Measurements from ENCODE around the gene PSD4.

PSD4 gene

DNA sequence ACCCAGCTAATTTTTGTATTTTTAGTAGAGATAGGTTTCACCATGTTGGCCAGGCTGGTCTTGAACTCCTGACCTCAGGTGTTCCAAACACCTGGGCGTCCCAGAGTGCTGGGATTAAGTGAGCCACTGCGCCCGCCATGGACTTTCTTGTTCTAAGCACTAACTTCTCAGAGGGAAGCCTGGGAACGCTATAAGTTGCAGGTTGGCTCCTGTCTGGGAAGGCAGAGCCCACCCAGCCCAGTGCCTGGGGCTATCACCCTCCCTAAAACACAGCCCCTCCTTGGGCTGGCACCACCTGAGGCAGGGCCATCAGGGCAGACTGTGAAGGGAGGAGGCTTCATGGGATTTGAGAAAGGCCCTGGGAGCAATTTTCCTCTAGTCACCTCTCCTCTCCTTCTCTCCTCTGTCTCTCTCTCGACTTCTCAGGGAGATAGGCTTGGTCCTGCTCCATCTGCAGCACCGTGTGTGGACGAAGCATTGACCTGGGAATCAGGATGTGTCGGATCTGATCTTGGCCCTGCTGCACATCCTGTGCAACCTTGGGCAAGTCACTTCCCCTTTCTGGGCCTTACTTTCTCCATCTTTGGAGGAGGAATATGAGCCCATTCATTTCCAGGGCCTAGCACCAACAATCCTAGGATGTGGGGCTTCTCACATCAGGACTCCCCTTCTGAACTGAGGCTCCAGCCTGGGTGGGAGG is 10.9 kb downstream of the PSD4 start:
- DNase-seq (ENCODE audit: low read depth, low spot score), result no peak

DNA sequence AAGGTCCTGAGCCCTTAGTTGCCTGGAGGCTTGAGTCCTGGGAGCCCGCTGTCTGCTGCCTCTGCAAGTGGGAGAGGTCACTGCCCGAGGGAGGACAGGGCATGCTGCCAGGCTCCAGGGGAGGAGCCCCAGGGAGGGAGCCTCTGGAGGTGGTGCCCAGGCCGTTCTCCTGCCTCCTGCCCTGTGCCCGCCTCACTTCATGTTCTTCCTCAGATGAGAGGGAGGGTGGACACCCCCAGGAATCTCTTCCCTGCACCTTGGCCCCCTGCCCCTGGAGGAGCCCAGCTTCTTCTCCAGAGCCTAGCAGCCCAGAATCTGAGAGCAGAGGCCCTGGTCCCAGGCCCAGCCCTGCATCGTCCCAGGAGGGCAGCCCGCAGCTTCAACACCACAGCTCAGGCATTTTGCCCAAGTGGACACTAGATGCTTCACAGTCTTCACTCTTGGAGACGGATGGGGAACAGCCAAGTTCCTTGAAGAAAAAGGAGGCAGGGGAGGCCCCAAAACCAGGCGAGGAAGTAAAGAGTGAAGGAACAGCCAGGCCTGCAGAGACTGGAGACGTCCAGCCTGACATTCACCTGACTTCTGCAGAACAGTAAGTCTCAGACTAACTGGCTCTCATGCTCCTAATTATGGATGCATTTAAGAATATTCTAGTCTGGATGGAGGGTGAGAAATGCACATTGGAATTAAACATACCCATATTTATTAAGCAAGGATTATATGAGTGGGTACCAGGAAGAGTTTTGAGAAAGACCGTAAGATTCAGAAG is 12.1 kb downstream of the PSD4 start:
- no peak for DNase-seq (ENCODE audit: low read depth, low spot score)

DNA sequence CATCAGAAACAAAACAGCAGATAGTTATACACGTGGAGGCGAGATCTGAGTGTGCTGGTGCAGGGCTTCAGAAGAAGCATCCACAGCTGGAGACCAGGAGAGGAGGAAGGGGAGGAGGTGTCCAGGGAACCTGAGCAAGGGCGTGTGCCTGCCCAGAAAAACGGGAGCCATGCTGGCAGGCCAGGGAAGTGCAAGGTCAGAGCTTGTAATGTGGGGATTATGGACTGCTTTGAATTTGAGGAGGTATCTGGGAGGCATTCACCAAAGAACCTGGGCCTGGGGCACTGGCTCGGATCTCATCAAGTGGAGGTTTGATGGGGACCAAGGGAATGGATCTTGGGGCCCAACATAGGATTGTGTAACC is 12.6 kb downstream of the PSD4 start:
- no peak for DNase-seq (ENCODE audit: low read depth, low spot score)

DNA sequence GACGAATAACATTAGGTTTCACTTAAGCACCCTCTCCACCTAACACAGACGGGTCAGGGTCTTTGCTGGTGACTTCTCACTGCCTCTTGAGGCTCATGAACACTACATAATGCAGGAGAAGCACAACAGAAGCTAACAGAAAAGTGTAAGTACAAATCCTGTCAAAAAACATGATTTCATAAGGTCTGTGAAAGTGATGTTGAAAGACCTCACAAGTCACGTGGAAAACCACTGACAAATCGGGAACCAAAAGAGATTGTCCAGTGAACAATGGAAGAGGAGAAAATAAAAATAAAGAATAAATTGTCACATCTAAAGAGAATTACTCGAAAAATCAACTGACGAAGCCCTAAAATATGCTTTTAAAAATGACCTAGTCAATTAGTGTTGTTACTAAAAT is 14.0 kb downstream of the PSD4 start:
- no peak for DNase-seq (ENCODE audit: low read depth, low spot score)

DNA sequence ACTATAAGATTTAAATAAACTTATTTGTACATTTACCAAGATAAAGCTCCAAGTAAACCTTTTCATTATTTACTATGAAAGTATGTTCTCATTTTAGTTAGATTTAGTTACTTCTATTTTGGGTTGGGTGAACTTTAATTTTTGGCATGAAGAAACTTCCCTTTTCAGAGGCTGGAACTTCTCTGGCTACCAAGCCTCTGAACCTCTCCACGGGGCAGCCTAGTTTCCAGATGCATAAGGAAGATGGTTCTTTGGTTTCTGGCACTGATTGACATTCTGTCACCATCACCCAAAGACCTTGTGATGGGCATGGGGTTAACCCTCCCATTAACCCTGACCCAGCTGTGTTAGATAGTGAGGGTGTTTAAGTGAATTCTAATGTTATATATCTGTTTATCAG is 17.1 kb downstream of the PSD4 start:
- no peak for DNase-seq (ENCODE audit: low read depth, low spot score)

DNA sequence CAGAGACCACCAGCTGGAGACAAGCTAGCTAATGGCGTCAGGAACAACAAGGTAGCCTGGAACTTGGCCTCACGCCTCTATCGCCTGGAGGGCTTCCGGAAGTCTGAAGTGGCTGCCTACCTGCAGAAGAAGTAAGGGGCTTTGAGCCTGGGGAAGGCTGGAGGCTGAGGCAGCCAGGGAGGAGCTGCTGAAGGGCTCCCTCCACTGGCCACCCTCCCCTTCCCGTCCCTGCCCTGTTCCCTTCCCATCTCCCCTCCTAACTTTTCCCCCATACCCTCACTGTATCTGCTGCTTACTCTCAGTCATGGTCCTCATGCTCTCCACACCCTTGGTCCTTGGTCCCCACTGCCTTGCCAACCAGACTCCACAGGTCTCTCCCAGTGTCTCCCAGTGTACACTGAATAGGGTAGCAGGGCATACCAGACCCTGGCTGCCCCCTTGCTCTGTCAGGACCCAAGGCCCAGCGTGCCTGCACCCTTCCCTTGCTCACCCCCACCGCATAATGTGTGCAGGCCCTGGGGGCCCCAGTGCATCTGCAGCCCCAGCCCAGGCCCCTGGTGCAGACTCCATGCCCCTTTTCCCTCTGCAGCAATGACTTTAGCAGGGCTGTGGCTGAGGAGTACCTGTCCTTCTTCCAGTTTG is 18.8 kb downstream of the PSD4 start:
- no peak for DNase-seq (ENCODE audit: low read depth, low spot score)

DNA sequence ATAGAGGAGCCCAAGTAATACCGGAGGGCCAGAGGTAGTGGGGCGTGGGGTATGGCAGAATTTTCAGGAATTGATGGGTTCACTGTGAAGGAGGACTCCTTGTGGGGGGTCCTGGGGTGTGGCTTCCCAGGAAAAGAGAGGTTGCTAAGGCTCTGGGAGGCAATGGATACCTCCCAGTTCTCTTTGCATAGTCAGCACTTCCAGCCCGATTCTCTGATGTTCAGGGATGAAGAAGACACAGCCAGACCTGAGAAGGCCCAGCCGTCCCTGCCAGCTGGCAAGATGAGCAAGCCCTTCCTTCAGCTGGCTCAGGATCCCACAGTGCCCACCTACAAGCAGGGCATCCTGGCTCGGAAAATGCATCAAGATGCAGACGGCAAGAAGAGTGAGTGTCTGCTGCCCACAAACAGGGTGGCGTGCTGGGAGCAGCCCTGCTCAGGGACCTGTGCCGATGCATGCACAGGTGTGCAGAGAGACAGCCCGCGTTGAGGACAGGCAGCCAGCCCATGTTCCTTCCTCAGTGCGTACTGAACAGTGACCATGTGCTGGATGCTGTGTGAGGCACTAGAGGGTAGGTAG is 22.2 kb downstream of the PSD4 start:
- DNase-seq (ENCODE audit: low read depth, low spot score), result no peak

DNA sequence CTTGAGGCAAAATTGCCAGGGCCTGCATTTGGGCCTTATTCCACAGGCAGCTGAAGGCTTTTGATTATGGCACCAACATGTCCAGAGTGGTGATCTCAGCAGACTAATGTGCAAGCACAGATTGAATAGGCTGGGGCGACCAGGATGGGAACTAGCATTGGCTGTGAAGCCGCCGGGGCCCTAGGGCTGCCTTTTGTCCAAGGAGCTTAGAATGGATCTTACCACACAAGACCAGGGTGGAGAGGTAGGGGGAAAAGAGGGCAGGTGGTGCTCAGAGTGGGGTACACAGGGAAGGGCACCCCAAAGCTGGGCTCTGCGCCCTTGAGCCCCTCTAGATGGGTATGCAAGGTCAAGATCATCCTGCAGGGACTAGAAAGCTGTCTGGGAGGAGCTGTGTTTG is 23.1 kb downstream of the PSD4 start:
- no peak for DNase-seq (ENCODE audit: low read depth, low spot score)

DNA sequence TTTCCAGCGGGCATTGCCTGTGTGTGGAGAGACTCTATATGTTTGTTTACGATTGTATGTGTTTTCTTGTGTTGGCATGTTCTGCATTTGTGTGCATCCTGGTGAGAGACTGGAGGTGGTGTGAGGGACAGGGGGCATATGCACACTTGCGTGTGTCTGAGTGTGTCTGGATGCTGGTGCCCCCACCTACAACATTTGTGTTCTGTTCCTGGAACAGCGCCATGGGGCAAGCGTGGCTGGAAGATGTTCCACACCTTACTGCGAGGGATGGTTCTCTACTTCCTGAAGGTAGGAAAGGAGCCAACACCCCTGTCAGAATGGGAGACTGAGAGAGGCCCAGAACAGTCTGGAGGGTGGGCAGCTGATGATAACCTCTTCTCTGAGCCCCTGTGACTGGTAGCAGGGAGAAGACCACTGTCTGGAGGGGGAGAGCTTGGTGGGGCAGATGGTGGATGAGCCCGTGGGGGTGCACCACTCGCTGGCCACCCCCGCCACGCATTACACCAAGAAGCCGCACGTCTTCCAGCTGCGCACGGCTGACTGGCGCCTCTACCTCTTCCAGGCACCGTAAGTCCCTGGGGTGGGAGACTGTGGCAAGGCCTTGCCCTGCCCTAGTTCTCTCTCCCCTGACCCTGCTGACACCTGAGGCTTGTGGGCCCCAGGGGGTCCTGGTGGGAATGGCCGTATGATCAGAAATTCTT is 23.7 kb downstream of the PSD4 start:
- no peak for DNase-seq (ENCODE audit: low read depth, low spot score)

DNA sequence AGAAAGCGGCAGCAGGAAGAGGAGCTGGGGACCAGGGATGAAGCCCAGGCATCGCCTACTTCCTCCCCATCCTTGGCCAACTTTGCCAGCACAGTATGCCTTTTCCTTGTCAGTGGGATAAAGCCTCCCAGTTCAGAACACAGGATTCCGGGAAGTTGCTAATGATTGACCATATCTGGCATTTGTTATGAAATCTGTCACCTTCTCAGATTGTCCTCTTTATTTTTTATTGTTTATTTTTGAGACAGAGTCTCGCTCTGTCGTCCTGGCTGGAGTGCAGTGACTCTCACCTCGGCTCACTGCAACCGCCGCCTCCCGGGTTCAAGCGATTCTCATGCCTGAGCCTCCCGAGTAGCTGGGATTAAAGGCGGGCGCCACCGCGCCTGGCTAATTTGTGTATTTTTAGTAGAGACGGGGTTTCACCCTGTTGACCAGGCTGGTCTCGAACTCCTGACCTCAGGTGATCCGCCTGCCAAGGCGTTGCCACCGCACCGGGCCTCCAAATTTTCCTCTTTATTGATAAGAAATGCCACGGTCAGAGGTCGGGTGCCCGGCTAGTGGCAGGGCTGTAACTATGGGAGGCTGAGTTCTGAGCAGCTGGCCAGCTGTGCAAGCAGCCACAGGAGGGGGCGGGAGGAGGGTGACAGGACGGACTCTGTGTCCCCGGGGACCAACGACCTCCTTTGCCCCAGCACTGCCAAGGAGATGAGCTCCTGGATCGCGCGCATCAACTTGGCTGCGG is 24.4 kb downstream of the PSD4 start:
- no peak for DNase-seq (ENCODE audit: low read depth, low spot score)

DNA sequence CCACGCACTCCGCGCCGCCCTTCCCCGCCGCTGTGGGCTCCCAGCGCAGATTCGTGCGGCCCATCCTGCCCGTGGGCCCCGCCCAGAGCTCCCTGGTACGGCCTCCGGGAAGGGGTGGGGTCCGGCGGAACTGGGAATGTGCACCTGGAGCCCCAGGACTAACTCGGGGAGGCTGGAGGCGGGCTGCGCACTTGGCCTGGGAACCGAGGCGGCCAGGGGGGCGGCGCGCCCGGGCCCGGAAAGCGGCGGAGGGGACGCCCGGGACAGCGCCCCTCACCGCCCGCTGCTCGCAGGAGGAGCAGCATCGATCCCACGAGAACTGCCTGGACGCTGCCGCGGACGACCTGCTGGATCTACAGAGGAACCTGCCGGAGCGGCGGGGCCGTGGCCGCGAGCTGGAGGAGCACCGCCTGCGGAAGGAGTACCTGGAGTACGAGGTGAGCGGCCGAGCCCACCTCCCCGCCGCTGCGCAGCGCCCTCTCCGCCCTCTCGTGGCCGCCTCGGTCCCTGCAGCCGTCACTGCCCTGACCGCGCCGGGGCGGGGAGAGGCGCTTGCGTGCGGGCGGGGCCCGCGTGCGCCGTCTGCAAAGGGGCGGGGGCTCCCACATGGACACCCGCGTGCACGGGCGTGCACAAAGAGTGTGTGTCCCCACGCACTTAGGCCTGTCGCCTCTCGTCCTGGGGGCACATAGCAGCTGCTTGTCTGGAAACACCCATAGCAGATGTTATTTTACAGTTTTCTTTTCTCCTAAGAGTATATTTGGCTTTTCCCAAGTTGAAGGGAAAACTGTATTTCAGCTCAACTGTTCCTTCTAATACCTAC is 25.2 kb downstream of the PSD4 start:
- DNase-seq (ENCODE audit: low read depth, low spot score), result no peak

DNA sequence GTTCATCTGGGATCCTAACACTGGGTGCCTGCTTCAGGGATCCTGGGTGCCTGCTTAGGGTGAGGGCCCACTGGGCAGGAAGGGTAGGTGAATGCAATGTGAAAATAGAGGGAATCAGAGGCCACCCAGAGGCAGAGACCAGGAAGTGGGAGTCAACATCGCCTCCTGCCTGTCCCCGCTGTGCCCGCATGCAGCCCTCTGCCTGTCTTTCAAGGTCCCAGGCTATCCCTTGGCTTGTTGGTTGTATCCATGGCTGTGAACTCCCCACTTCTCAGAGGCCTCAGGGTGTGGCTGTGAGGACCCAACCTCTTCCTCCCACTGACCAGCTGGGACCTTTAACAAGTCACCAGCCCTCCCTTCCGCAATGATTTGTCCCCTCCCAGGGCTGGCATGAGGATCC is 26.5 kb downstream of the PSD4 start:
- DNase-seq (ENCODE audit: low read depth, low spot score), result no peak

DNA sequence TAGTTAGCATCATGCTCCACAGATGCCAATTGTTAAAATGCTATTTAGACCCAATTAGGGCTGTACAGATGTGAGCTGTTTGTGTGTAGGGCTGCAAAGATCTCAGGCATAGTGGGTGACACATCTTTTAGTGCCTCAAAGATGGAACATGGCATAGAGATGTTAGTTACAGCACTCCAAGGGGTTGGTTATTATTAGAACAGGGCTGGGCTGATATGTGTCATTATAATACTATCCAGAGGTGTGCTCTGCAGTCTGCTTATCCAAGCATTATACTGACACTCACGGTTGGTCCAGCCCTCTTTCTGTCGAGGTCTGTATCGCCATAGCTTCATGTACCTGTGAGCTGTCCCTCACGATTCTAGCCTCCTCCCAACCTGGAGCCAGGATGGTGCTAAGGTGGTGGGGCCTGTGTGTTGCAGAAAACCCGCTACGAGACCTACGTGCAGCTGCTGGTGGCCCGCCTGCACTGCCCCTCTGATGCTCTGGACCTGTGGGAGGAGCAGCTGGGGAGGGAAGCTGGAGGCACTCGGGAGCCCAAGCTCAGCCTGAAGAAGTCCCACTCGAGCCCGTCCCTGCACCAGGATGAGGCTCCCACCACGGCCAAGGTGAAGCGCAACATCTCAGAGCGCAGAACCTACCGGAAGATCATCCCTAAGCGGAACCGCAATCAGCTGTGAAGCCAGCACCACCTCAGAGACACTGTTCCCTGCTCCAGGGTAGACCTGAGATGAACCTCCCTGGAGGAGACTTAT is 27.1 kb downstream of the PSD4 start:
- no peak for DNase-seq (ENCODE audit: low read depth, low spot score)

DNA sequence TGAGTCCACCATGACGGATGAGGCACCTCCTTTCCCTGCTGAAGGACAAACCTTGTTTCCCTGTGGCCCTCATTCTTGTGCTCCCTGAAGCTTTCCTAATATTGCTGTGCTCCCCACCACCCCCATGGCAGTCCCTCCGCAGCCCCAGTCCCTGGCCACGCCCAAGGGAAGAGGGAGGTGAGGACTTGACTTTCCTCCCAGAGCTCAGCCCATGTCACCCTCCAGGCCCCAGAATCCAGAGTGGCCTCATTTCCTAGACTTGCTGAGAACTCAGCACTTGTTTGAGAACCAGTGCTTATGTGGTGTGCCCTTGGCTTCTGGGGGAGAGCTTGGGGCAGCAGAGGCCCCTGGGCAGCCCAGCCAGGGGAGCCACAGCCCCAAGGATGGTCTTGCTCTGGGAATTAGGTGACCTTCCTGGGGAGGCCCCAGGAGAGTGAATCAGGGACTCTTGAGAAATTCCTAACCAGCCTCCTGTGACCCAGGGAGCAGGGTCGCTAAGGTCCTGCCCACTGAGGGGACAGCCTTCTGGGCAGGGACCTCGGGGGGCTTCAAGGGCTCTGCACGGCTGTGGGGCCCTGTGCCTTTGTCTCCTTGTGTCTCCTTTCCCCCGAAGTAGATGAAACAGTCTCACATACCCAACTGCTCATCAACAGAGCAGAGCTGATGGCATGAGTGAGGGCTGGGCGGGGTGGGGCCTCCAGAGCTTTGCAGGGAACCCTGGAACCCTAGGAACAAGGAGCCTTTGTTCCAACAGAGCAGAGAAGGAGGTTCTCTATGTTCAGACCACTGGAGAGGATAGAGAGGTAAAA is 27.9 kb downstream of the PSD4 start:
- no peak for DNase-seq (ENCODE audit: low read depth, low spot score)

DNA sequence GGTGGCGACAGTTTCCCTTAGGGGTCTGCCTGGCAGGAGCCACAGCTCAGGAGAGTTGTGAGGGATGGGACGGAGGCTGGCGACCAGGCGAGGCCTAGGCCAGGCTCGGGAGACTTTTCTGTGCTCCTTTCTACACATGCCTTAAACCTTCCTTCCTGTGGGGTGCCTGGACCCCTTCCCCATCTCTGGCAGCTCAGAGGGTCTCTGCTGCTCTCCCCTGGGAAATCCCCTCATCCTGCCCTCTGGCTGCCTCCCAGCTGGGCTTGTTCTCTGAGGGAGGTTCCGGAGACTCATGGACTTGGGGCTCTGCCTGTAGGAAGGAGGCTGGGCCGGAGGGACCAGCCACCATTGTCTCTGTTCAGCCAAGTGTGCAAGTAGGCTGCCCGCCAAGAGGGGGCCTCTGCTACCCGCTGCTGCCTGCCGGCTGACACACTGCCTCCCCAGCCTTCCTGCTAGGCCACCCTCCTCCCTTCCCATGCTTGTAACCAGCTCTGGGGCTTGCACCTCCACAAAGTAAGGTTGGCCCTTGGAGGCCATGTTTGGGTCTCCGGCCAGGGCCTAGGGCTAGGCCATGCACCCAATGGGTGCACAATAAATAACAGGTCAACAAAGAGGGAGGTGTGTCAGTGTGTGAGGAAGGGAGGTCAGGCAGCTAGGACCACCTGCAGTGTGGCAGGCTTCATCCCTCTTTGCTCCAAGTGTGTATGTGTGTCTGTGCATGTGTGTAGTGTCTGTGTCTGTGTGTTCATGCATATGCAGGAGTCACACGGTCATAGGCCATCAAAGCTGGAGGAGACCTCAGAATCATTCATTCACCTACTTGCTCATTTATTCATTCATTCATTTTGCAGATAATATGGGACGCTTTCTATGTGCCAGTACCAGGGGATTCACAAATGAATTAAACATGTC is 28.8 kb downstream of the PSD4 start:
- DNase-seq (ENCODE audit: low read depth, low spot score), result no peak

DNA sequence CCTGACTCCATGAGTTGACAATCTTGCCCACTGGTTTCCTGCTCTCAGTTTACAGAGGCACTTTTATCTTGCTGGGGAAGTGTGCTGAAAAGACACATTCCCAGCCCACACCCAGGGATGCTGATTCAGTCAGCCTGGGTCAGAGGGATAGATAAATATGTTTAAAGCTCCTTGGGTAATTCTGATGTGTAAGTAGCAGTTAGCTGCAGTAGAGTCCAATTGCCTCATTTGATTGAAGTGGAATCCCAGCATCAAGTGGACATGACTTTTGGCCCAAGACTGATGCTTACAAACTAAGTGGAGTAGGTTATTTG is 29.4 kb downstream of the PSD4 start:
- no peak for DNase-seq (ENCODE audit: low read depth, low spot score)

DNA sequence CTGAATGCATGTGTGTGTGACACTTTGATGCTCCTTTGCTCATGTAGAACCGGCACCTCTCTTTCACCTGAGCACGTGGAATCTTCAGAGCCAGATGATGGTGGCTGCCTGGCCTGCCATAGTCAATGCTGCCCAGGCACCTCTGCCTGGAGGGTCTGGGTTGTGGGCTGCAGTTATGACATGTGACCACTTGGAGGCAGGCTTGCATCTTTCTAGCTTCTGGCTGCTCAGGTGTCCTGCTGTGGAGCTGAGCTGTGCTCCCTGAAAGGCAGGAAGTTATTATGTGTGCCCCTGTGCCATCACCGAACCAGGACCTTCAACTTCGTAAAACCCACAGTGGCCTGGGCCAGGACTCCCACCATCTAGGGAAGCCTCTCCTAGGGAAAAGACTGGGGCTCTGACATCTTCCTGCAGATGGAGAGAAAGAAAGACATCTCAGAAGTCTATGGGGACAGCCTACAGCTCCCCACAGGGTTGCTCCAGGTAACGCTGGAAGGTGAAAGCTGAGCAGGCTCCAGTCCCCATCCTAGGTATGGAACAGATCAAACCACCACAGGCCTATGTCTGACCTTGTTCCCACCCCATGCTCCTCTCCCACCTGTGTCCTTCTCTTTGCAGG is 30.2 kb downstream of the PSD4 start:
- DNase-seq (ENCODE audit: low read depth, low spot score), result no peak

DNA sequence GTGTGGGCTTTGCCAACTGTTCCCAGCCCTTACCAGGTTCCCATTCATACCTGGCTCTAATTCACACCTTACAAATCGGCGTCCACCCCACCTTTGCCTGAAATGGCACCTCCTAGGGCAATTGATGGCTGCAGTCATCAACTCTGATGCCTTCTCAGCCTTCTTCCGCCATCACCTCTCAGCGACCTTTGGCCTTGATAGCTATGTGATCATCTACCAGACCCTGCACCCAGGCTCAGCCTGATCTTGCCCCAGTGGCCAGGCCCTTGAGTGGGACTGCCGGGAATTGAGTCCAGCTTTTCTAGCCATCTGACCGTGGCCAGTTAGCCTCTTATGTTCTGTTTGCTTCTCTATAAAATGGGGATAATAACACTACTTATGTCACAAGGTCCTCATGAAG is 32.5 kb downstream of the PSD4 start:
- DNase-seq (ENCODE audit: low read depth, low spot score), result no peak
